ENCODE measurements around the gene TMEM168. TPM values are rescaled to one million over a fixed set of nuclear protein-coding genes. Genes with fewer than 3 reads are reported as not detected.
"Not testable (repeated sequence)": the region's sequence is repeated elsewhere in the genome, so short reads cannot be mapped to it uniquely, and the experiment has no call there.

The TMEM168 gene
- total RNA-seq, 1 donor from 2014 or later, result 23.9 TPM

- DNase-seq (ENCODE audit: low spot score), result no peak
- H3K36me3 Mint-ChIP-seq (ENCODE audit: low read depth), result peaks cover 20% of the 10 kb centered on the region
- H3K27ac Mint-ChIP-seq (ENCODE audit: unreplicated experiment), result no peak overlapping the region
- no peak for TF ChIP-seq CTCF (IDR thresholded peaks at IDR 0.05)
- H3K9me3 Mint-ChIP-seq (ENCODE audit: low read depth), result peaks cover 50% of the 10 kb centered on the region
- no peaks in the 10 kb centered on the region for H3K27me3 Mint-ChIP-seq (ENCODE audit: low read depth)
- H3K4me3 Mint-ChIP-seq (ENCODE audit: unreplicated experiment), result no peak overlapping the region
- no peaks in the 10 kb centered on the region for H3K4me1 Mint-ChIP-seq (ENCODE audit: low read depth)
Observed at GRCh38 chr7:112735261-112735660, 54.9 kb downstream of the TMEM168 start.

- not testable (repeated sequence) for H3K4me1 Mint-ChIP-seq (ENCODE audit: low read depth); H3K27ac Mint-ChIP-seq (ENCODE audit: unreplicated experiment); DNase-seq (ENCODE audit: low spot score); H3K4me3 Mint-ChIP-seq (ENCODE audit: unreplicated experiment); H3K27me3 Mint-ChIP-seq (ENCODE audit: low read depth)
- Mint-ChIP-seq H3K9me3 (ENCODE audit: low read depth) (peaks cover 48% of the 10 kb centered on the region), H3K36me3 (ENCODE audit: low read depth) (peaks cover 16% of the 10 kb centered on the region)
Observed at GRCh38 chr7:112731324-112731723, 58.9 kb downstream of the TMEM168 start.

GRCh38 chr7:112726076-112726475, 64.1 kb downstream of the TMEM168 start:
- DNase-seq (ENCODE audit: low spot score), result no peak
- no peak for TF ChIP-seq CTCF (IDR thresholded peaks at IDR 0.05)
- Mint-ChIP-seq H3K4me1 (ENCODE audit: low read depth) (peaks cover 9% of the 10 kb centered on the region), H3K4me3 (ENCODE audit: unreplicated experiment) (no peak overlapping the region), H3K27ac (ENCODE audit: unreplicated experiment) (no peak overlapping the region), H3K9me3 (ENCODE audit: low read depth) (peaks cover 14% of the 10 kb centered on the region), H3K36me3 (ENCODE audit: low read depth) (peaks cover 6% of the 10 kb centered on the region), H3K27me3 (ENCODE audit: low read depth) (no peaks in the 10 kb centered on the region)

- TF ChIP-seq CTCF (IDR thresholded peaks at IDR 0.05), result no peak
- Mint-ChIP-seq H3K36me3 (ENCODE audit: low read depth) (peaks cover 3% of the 10 kb centered on the region), H3K27ac (ENCODE audit: unreplicated experiment) (no peak overlapping the region)
Observed at GRCh38 chr7:112723416-112723815, 66.8 kb downstream of the TMEM168 start.

GRCh38 chr7:112721366-112721765, 68.8 kb downstream of the TMEM168 start:
- Mint-ChIP-seq H3K27me3 (ENCODE audit: low read depth) (no peaks in the 10 kb centered on the region), H3K27ac (ENCODE audit: unreplicated experiment) (no peak overlapping the region), H3K36me3 (ENCODE audit: low read depth) (no peaks in the 10 kb centered on the region), H3K4me1 (ENCODE audit: low read depth) (peaks cover 9% of the 10 kb centered on the region), H3K9me3 (ENCODE audit: low read depth) (peaks cover 3% of the 10 kb centered on the region), H3K4me3 (ENCODE audit: unreplicated experiment) (no peak overlapping the region)
- no peak for TF ChIP-seq CTCF (IDR thresholded peaks at IDR 0.05)
- DNase-seq (ENCODE audit: low spot score), result no peak

More at GRCh38 chr7:112723416-112723815, 66.8 kb downstream of the TMEM168 start:
- Mint-ChIP-seq H3K4me1 (ENCODE audit: low read depth) (peaks cover 9% of the 10 kb centered on the region), H3K4me3 (ENCODE audit: unreplicated experiment) (no peak overlapping the region), H3K27me3 (ENCODE audit: low read depth) (no peaks in the 10 kb centered on the region), H3K9me3 (ENCODE audit: low read depth) (peaks cover 4% of the 10 kb centered on the region)
- DNase-seq (ENCODE audit: low spot score), result no peak

- DNase-seq (ENCODE audit: low spot score), result no peak
- H3K4me3 Mint-ChIP-seq (ENCODE audit: unreplicated experiment), result no peak overlapping the region
- no peak overlapping the region for H3K27ac Mint-ChIP-seq (ENCODE audit: unreplicated experiment)
- peaks cover 3% of the 10 kb centered on the region for H3K9me3 Mint-ChIP-seq (ENCODE audit: low read depth)
- H3K4me1 Mint-ChIP-seq (ENCODE audit: low read depth), result no peaks in the 10 kb centered on the region
- TF ChIP-seq CTCF (IDR thresholded peaks at IDR 0.05), result no peak
- no peaks in the 10 kb centered on the region for H3K27me3 Mint-ChIP-seq (ENCODE audit: low read depth)
- H3K36me3 Mint-ChIP-seq (ENCODE audit: low read depth), result no peaks in the 10 kb centered on the region
Observed at GRCh38 chr7:112715525-112715924, 74.7 kb downstream of the TMEM168 start.

All from chondrocyte (in vitro differentiated cells).